ENCODE measurements around the gene PTGER1. TPM values are rescaled to one million over a fixed set of nuclear protein-coding genes. Genes with fewer than 3 reads are reported as not detected.

Gene PTGER1
- total RNA-seq, 1 donor from 2014 or later, result not detected

GRCh38 chr19:14450168-14450874 lies 24.8 kb downstream of the PTGER1 start:
- intact Hi-C loops (cut with DNase I), result no loop called here
- no peak for DNase-seq (ENCODE audit: low spot score)

GRCh38 chr19:14449321-14449720 lies 25.8 kb downstream of the PTGER1 start:
- intact Hi-C loops (cut with DNase I), result no loop called here
- DNase-seq (ENCODE audit: low spot score), result no peak

GRCh38 chr19:14446336-14447036 lies 28.7 kb downstream of the PTGER1 start:
- no peak for DNase-seq (ENCODE audit: low spot score)
- intact Hi-C loops (cut with DNase I), result no loop called here

GRCh38 chr19:14443632-14444216 lies 31.4 kb downstream of the PTGER1 start:
- intact Hi-C loops (cut with DNase I), result no loop called here

GRCh38 chr19:14442891-14443631 lies 32.1 kb downstream of the PTGER1 start:
- intact Hi-C loops (cut with DNase I), result no loop called here
- no peak for DNase-seq (ENCODE audit: low spot score)

More at GRCh38 chr19:14443632-14444216, 31.4 kb downstream of the PTGER1 start:
- DNase-seq (ENCODE audit: low spot score), result no peak

GRCh38 chr19:14441041-14441938 lies 33.9 kb downstream of the PTGER1 start:
- intact Hi-C loops (cut with DNase I), result no loop called here

GRCh38 chr19:14440049-14440448 lies 35.1 kb downstream of the PTGER1 start:
- intact Hi-C loops (cut with DNase I), result no loop called here
- DNase-seq (ENCODE audit: low spot score), result peak; percentile 96

More at GRCh38 chr19:14441041-14441938, 33.9 kb downstream of the PTGER1 start:
- DNase-seq (ENCODE audit: low spot score), result no peak

GRCh38 chr19:14439014-14439413 lies 36.1 kb downstream of the PTGER1 start:
- DNase-seq (ENCODE audit: low spot score), result no peak
- intact Hi-C loops (cut with DNase I), result no loop called here

- no peak for DNase-seq (ENCODE audit: low spot score)
- intact Hi-C loops (cut with DNase I), result no loop called here
These were observed 37.5 kb downstream of the PTGER1 start for GRCh38 chr19:14437578-14438140.

- intact Hi-C loops (cut with DNase I), result no loop called here
These were observed 39.7 kb downstream of the PTGER1 start for GRCh38 chr19:14435320-14436050.

GRCh38 chr19:14434543-14435319 lies 40.4 kb downstream of the PTGER1 start:
- DNase-seq (ENCODE audit: low spot score), result peak; percentile 88
- intact Hi-C loops (cut with DNase I), result no loop called here

More at GRCh38 chr19:14435320-14436050, 39.7 kb downstream of the PTGER1 start:
- no peak for DNase-seq (ENCODE audit: low spot score)

GRCh38 chr19:14433554-14434501 lies 41.3 kb downstream of the PTGER1 start:
- DNase-seq (ENCODE audit: low spot score), result no peak
- intact Hi-C loops (cut with DNase I), result loop anchor here (1.0 kb wide), 1 partner anchor 14 kb away; no protein-coding TSS in a partner anchor

GRCh38 chr19:14432791-14433553 lies 42.2 kb downstream of the PTGER1 start, which contains the start of gene PKN1:
PKN1 (plus strand) TSS chr19:14433306; CDS start chr19:14433522, 216 bp downstream.
- intact Hi-C loops (cut with DNase I), result loop anchor here (1.0 kb wide), 1 partner anchor 13 kb away; no protein-coding TSS in a partner anchor
- peak; percentile 79 for DNase-seq (ENCODE audit: low spot score)

- no peak for DNase-seq (ENCODE audit: low spot score)
These were observed 44.4 kb downstream of the PTGER1 start for GRCh38 chr19:14430712-14431111.

GRCh38 chr19:14428882-14429416 lies 46.2 kb downstream of the PTGER1 start:
- DNase-seq (ENCODE audit: low spot score), result no peak
- intact Hi-C loops (cut with DNase I), result no loop called here

More at GRCh38 chr19:14430712-14431111, 44.4 kb downstream of the PTGER1 start:
- intact Hi-C loops (cut with DNase I), result no loop called here
